ENCODE measurements around the gene NR3C2. TPM values are rescaled to one million over a fixed set of nuclear protein-coding genes. Genes with fewer than 3 reads are reported as not detected.

Gene NR3C2
- total and polyA plus RNA-seq, 10 of the 15 experiments (the other 5 are each of a cell fraction or from before 2014, with no cell fraction given): 0.05 to 0.11 (median 0.08) TPM; not detected in 4

DNA sequence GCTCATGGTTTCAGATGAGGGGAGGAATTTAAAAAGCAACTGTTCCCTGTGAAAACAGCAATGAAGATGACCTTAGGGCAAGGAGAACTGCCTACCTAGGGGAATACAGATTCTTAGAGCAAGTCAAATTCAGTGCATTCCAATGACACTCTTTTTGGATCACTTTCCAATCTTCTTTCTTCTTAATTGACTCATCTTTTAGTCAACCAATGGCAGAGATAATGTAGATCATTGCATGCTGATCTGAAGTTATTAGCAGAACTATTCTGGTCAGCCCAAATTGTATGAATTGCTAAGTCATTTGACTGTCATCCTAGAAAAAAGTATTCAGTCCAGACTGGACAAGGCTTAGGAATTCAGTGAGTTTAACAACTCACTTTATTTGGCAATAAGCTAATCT, 12.6 kb upstream of the NR3C2 start:
- Histone ChIP-seq H3K9me3 (replicated peaks; ENCODE audit: control insufficient read depth, insufficient read depth, low read length) (no peaks in the 10 kb centered on the region), H3K4me3 (no peak overlapping the region), H3K36me3 (ENCODE audit: control insufficient read depth in 2 of 2, insufficient read depth in 2 of 2, low read length in 1 of 2) (no peaks in the 10 kb centered on the region), H3K4me2 (ENCODE audit: control insufficient read depth, insufficient read depth) (no peak overlapping the region), H3K9ac (ENCODE audit: control insufficient read depth, insufficient read depth, low read length) (no peak overlapping the region), H3K27me3 (replicated peaks in 1 of 2; ENCODE audit: control insufficient read depth in 2 of 2, insufficient read depth in 2 of 2, low read length in 1 of 2) (no peaks in the 10 kb centered on the region), H3K4me1 (ENCODE audit: control insufficient read depth, insufficient read depth, low read length) (no peaks in the 10 kb centered on the region), H3K27ac (ENCODE audit: control insufficient read depth, insufficient read depth) (no peak overlapping the region), H2AFZ (ENCODE audit: control insufficient read depth, low read depth, low read length) (no peak overlapping the region), H4K20me1 (ENCODE audit: control insufficient read depth, insufficient read depth) (no peaks in the 10 kb centered on the region), H3K79me2 (ENCODE audit: control insufficient read depth, insufficient read depth, low read length) (no peaks in the 10 kb centered on the region)
- ATAC-seq: no peak
- intact Hi-C loops (cut with micrococcal nuclease; ENCODE audit: unreplicated experiment) (no loop called here), in situ Hi-C loops (cut with MboI) (no loop called here)
- ChIA-PET RAD21 (ENCODE audit: unreplicated experiment) (no interaction called here), CTCF (interaction anchor here (0.6 kb wide), 1 partner anchor 8 kb away, joined by 3 read pairs; no protein-coding TSS in a partner anchor), POLR2A (no interaction called here), SMC1A (ENCODE audit: uncharacterized antibody, unreplicated experiment) (no interaction called here)
- BruUV-seq (replicated peaks): no TSS peak
- TF ChIP-seq, protein P1, sequence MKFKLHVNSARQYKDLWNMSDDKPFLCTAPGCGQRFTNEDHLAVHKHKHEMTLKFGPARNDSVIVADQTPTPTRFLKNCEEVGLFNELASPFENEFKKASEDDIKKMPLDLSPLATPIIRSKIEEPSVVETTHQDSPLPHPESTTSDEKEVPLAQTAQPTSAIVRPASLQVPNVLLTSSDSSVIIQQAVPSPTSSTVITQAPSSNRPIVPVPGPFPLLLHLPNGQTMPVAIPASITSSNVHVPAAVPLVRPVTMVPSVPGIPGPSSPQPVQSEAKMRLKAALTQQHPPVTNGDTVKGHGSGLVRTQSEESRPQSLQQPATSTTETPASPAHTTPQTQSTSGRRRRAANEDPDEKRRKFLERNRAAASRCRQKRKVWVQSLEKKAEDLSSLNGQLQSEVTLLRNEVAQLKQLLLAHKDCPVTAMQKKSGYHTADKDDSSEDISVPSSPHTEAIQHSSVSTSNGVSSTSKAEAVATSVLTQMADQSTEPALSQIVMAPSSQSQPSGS (IDR thresholded peaks at IDR 0.05; ENCODE audit: low read length): no peak
- TF ChIP-seq, protein P2, sequence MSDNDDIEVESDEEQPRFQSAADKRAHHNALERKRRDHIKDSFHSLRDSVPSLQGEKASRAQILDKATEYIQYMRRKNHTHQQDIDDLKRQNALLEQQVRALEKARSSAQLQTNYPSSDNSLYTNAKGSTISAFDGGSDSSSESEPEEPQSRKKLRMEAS (IDR thresholded peaks at IDR 0.05; ENCODE audit: low read depth, low read length): no peak
- no peak for TF ChIP-seq TAF1 (IDR thresholded peaks at IDR 0.05; ENCODE audit: borderline replicate concordance, low read depth, low read length)
- no peak for TF ChIP-seq MYC (IDR thresholded peaks at IDR 0.05; ENCODE audit: insufficient read depth, insufficient read length, insufficient replicate concordance, low read length, severe bottlenecking)
- no peak for TF ChIP-seq MEF2B (IDR thresholded peaks at IDR 0.05; ENCODE audit: partially characterized antibody, poor library complexity, severe bottlenecking)
- no peak for DNase-seq (ENCODE audit: low read depth, low spot score)
- FAIRE-seq: no peak

DNA sequence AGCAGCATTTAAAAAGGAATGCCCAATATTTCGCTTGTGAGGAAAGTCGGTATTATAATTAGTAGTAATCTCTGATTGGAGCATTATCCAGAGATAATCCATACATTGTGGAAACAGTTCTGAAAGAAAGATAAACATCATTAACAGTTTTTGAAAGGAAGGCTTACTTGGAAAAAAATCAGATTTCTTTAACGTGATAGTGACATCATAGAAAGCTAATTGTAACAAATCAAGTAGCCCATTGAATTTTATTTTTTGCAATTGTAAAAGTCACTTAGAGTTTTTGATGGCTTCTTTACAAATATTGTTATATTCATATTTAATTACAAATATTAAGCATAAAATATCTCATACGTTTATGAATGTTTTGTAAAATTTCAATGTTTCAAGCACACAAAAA, 11.6 kb upstream of the NR3C2 start:
- POLR2A ChIA-PET: no interaction called here
- H3K4me3 ChIP-seq: no peak overlapping the region
- ATAC-seq (no peak), FAIRE-seq (no peak), DNase-seq (ENCODE audit: low read depth, low spot score) (no peak)
- no peak overlapping the region for H2AFZ ChIP-seq (ENCODE audit: control insufficient read depth, low read depth, low read length)
- H3K36me3 ChIP-seq (ENCODE audit: control insufficient read depth in 2 of 2, insufficient read depth in 2 of 2, low read length in 1 of 2): no peaks in the 10 kb centered on the region
- RAD21 ChIA-PET (ENCODE audit: unreplicated experiment): no interaction called here
- no peak overlapping the region for H3K27ac ChIP-seq (ENCODE audit: control insufficient read depth, insufficient read depth)
- H3K9me3 ChIP-seq (replicated peaks; ENCODE audit: control insufficient read depth, insufficient read depth, low read length): no peaks in the 10 kb centered on the region
- no peaks in the 10 kb centered on the region for H3K4me1 ChIP-seq (ENCODE audit: control insufficient read depth, insufficient read depth, low read length)
- SMC1A ChIA-PET (ENCODE audit: uncharacterized antibody, unreplicated experiment): no interaction called here
- 59% methylated on average over 4 of the region's 4 CpGs for WGBS (ENCODE audit: insufficient coverage, insufficient replicate concordance, low lambda C conversion rate, missing lambda C conversion rate)
- in situ Hi-C loops (cut with MboI) (no loop called here), intact Hi-C loops (cut with micrococcal nuclease; ENCODE audit: unreplicated experiment) (no loop called here)
- CTCF ChIA-PET: no interaction called here
- H3K9ac ChIP-seq (ENCODE audit: control insufficient read depth, insufficient read depth, low read length): no peak overlapping the region
- H3K4me2 ChIP-seq (ENCODE audit: control insufficient read depth, insufficient read depth): no peak overlapping the region
- no peaks in the 10 kb centered on the region for H3K79me2 ChIP-seq (ENCODE audit: control insufficient read depth, insufficient read depth, low read length)
- H3K27me3 ChIP-seq (replicated peaks in 1 of 2; ENCODE audit: control insufficient read depth in 2 of 2, insufficient read depth in 2 of 2, low read length in 1 of 2): no peaks in the 10 kb centered on the region
- H4K20me1 ChIP-seq (ENCODE audit: control insufficient read depth, insufficient read depth): no peaks in the 10 kb centered on the region
- BruUV-seq (replicated peaks): no TSS peak
- no peak for TF ChIP-seq BACH1 (IDR thresholded peaks at IDR 0.05; ENCODE audit: borderline replicate concordance)
- no peak for TF ChIP-seq JUND (IDR thresholded peaks at IDR 0.05; ENCODE audit: low read depth, low read length)
- no peak for TF ChIP-seq BHLHE40 (IDR thresholded peaks at IDR 0.05; ENCODE audit: borderline replicate concordance in 1 of 2, low read depth in 2 of 2, low read length in 1 of 2)
- TF ChIP-seq, protein P3, sequence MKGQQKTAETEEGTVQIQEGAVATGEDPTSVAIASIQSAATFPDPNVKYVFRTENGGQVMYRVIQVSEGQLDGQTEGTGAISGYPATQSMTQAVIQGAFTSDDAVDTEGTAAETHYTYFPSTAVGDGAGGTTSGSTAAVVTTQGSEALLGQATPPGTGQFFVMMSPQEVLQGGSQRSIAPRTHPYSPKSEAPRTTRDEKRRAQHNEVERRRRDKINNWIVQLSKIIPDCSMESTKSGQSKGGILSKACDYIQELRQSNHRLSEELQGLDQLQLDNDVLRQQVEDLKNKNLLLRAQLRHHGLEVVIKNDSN (IDR thresholded peaks at IDR 0.05; ENCODE audit: borderline replicate concordance, extremely low read length, insufficient read depth, low read depth, low read length): no peak
- TF ChIP-seq MEF2B (IDR thresholded peaks at IDR 0.05; ENCODE audit: partially characterized antibody, poor library complexity, severe bottlenecking): no peak
- TF ChIP-seq RELA (IDR thresholded peaks at IDR 0.05; ENCODE audit: borderline replicate concordance, partially characterized antibody): no peak
- TF ChIP-seq MTA3 (IDR thresholded peaks at IDR 0.05; ENCODE audit: borderline replicate concordance, low read length): no peak
- TF ChIP-seq, protein P4, sequence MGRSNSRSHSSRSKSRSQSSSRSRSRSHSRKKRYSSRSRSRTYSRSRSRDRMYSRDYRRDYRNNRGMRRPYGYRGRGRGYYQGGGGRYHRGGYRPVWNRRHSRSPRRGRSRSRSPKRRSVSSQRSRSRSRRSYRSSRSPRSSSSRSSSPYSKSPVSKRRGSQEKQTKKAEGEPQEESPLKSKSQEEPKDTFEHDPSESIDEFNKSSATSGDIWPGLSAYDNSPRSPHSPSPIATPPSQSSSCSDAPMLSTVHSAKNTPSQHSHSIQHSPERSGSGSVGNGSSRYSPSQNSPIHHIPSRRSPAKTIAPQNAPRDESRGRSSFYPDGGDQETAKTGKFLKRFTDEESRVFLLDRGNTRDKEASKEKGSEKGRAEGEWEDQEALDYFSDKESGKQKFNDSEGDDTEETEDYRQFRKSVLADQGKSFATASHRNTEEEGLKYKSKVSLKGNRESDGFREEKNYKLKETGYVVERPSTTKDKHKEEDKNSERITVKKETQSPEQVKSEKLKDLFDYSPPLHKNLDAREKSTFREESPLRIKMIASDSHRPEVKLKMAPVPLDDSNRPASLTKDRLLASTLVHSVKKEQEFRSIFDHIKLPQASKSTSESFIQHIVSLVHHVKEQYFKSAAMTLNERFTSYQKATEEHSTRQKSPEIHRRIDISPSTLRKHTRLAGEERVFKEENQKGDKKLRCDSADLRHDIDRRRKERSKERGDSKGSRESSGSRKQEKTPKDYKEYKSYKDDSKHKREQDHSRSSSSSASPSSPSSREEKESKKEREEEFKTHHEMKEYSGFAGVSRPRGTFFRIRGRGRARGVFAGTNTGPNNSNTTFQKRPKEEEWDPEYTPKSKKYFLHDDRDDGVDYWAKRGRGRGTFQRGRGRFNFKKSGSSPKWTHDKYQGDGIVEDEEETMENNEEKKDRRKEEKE (IDR thresholded peaks at IDR 0.05): no peak
